GM21381 (cell line): ENCODE measurements around the gene RIC3.
A peak's percentile ranks its signal among the peaks of the same experiment; 100 is the strongest.

Experiments
- ATAC-seq: cut with Tn5 transposase; IDR thresholded peaks from one replicate; pipeline ENCODE4 v1.9.1; 2021; ENCODE audit warnings: mild to moderate bottlenecking, moderate library complexity; ENCODE audit not compliant: unreplicated experiment

RIC3 gene

DNA sequence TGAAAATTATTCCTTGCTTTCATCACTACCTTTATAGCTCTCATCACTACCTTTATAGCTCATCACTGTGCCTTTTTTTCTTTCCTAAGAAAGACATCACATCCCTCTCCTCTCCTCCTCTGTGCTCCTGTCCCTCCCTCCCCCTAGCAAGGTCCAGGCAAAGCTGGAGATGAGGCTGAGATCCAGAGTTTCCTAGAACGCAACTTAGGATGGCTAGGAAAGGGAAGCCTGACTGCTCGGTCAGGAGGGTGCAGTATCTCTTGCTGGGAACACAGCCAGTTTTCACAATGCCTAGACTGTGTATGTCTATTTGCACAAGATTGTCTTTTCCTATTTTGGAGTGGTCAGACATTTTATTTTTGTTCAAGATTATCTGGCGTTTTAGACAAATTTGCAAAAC, 63.2 kb downstream of the RIC3 start:
- ATAC-seq = no peak

DNA sequence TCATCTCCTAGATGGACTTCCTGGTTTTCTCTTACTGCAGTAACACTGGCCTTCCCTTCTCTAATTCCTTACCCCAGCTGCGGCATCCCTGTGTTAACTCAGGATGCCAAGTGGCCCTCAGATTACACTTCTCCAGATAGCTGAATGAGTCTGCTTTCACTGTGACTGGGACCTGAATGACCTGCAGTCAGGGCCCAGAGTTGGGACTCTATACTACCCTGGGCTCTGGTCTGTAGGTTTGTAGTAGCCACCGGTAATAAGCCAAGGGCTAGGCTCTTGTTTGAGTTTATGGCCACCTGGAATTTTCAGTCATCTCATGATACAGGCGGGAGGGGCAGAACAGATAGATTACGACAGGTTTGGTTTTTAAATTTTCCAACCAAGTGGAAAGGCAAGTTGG, 63.7 kb downstream of the RIC3 start:
- no peak for ATAC-seq

DNA sequence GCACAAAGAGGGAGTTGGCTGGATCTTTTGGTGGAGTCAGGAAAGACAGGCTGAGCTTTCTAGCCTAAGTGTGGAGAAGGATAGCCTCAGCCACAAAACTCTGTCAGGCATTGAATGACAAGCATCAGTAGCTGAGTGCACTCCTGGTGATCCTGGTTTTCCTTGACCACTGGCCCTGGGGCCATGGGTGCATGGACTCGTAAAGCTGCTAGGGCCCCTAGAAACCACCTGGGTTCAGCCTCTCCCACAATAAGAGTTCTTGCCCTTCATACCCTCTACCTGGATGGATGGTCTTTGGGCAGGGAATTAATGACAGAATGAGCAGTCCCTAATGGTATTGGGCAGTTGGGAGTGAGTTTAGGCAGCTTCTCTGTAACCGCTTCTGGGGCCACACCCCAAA, 64.9 kb downstream of the RIC3 start:
- no peak for ATAC-seq

DNA sequence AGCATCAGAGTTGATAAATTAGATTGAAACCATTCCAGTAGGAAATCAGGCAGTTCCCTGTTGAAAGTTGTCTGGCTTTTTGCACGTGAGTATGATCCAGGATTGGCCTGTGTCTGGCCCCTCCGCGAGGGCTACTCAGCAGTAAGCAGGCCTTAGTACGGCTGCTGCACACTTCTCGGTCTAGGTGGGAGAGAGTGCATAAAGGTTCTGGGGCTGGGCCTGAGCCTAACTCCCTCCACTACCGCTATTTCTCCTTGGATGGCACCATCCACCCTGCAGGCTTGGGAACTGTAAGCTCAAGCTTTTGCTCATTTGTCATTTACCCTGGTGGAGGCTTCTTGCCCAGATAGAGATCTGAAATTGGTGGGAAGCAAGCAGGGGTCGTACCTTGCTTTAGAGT, 65.9 kb downstream of the RIC3 start:
- ATAC-seq = no peak

DNA sequence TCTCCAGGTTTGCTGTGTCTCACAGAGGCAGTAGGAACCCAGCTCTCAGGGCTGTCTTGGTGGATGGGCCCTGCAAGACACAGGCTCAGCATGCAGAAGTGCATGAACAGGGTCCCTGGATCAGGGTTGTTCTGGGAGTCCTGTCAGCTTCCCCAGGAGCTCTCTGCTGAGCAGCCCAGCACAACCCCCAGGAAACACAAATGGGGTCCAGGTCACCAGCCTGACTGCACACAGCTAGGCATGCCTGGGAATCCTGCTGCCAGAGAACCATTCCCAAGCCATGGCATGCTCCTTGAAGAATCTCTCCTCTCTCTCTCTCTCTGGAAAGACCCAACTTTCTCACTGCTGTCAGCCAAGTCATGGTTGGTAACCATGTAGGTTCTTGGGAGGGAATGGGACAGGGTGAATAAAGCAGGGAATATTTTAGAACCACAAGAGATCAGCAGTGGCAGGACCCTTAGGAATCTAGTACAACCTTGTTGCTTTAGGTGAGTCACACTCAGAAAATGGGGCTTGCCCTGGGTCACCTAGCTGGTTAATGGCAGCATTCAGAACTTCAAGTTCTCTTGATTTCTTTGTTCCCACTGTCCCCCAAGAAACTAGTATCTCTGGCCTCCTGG, 66.4 kb downstream of the RIC3 start:
- ATAC-seq = no peak

DNA sequence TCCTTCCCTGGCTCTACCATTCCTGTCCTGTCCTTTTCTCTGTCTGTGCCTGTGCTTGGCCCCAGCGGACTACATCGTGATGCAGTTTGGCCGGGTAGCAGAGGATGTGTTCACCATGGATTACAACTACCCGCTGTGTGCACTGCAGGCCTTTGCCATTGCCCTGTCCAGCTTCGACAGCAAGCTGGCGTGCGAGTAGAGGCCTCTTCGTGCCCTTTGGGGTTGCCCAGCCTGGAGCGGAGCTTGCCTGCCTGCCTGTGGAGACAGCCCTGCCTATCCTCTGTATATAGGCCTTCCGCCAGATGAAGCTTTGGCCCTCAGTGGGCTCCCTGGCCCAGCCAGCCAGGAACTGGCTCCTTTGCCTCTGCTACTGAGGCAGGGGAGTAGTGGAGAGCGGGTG, 67.4 kb downstream of the RIC3 start:
- no peak for ATAC-seq

DNA sequence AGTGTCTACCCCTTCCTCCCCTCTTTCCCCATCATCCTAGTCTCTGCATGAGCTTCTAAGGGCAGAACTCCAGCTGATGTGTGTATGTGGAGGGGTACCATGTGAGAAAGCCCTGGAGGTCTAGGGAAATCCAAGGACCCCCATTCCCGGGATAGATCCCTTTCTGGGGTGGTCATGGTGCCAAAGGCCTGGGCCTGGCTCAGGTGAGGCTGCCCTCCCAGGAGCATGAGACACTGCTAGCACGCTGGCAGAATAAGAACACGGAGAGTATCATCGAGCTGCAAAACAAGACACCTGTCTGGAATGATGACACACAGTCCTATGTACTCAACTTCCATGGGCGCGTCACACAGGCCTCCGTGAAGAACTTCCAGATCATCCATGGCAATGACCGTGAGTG, 68.2 kb downstream of the RIC3 start:
- ATAC-seq = no peak

DNA sequence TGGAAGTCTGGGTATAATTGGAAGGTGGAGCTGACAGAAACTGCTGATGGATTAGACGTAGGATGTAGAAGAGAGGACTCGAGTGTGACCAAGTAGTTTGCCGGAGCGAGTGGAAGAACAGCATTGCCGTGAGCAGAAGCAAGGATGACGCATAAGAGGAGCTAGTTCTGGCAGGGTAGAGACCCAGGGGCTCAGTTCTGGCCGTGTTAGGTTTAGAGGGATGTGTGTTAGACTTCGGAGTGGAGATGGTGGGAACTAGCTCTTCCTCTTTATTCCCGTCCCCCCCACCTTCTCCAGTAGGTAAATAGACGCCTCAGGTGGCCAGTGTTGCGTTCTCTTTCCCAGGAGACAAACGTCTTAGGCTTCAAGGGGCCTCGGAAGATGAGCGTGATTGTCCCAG, 68.7 kb downstream of the RIC3 start:
- ATAC-seq = no peak

DNA sequence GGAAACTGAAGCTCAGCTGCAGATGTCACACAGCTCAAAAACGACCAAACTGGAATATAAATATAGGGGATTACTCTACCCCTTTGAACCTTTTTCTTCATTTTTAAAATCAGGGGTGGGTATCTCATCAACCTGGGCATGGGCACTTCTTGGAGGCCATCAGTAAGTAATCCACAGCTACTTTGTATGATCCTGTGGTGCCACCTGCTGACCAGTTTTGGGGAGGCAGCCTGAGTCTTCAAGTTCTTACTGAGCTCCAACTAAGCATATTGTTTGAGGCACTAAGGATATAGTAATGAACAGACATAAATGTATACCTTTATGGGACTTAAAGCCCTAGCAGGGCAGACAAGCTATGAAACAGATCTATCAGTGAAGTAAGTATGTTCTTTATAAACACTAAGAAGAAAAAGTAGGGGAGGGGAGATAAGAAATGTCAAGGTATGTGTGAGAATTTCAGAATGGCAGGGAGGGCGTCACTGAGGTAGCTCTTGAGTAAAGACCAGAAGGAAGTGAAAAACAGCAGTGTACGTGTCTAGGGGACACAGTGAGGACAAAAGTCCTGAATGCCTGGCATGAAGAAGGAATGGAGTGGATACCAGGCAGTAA, 69.4 kb downstream of the RIC3 start:
- ATAC-seq = peak; percentile 70

DNA sequence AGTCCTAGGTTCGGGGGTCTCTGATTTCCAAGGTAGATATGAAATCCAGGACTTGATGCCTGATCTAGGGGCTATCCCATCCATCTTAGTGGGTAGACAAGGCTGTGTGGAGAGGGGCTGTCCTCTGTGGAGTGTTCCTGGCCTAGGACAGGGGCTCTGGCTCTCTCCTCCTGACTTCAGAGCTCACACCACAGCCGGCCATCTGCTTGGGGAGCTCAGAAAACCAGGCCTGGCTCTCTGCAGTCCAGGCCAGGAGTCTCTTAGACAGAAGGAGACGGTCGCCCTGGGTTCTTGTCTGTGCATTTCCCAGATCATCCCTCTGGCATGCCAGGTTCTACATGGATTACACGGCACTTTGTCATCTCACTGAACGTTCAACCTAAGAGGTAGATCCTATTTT, 69.9 kb downstream of the RIC3 start:
- no peak for ATAC-seq

DNA sequence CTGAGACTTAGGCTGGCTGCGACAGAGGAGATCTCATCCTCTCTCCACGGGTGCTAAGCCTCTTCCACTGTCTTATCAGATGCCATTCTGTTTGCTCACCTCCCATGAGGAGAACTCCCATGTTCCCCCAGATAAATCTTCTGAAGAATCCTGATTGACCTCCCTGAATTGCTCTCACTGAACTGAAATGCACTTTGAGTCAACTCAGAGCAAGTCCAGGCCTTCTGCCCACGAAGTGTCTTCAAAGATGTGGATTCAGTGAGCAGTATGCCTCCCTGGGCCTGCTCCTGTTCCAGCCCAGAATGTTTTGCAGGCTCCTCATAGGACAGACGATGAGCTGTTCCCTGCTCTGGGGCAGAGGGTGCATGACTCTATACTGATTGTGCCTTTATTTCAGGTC, 70.5 kb downstream of the RIC3 start:
- ATAC-seq = no peak

DNA sequence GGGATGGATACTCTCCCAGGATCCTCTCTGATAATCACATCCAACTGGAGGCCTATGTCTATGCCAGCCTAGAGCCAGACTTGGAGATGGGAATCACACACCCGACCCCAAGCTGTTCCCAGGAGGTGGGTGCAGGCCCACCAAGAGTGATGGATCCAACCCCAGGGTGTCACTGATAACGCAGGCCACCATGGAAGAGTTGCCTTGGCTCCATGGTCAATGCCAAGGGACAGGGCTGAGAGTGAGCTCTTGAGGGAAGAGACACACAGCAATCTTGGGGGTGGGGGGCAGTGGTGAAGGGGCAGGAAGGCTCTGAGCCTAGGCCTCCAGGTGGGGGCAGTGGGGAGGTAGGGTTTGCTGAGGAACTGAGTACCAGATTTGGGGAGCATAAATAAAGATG, 70.9 kb downstream of the RIC3 start:
- ATAC-seq = no peak

DNA sequence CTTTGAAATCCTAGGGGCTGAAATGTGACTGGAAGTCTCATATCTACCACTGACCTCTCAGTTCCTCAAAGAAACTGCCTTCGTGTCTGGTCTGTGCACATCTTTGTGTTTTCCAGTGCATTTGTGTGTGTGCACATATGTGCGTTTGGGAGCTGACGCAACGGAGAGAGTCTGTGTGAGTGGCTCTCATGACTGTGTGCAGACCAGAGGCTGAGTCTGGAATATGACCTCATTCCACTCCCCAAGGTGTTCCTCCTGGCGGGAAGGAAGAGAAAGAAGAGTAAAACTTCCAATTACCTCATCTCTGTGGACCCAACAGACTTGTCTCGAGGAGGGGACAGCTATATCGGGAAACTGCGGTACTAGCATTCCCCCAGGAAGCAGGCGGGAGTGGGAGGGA, 71.4 kb downstream of the RIC3 start:
- no peak for ATAC-seq

DNA sequence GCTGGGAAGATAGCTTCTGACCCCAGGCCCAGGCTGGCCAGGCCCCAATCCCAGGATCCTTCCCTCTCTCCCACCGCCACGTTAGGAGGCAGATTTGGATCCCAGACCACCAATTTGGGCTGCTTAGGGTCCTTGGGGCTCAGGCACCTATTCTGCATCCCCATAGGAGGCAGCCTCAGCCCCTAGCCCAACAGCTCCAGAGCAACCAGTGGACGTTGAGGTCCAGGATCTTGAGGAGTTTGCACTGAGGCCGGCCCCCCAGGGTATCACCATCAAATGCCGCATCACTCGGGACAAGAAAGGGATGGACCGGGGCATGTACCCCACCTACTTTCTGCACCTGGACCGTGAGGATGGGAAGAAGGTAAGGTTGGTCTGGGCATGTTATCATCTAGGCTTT, 71.8 kb downstream of the RIC3 start:
- no peak for ATAC-seq

DNA sequence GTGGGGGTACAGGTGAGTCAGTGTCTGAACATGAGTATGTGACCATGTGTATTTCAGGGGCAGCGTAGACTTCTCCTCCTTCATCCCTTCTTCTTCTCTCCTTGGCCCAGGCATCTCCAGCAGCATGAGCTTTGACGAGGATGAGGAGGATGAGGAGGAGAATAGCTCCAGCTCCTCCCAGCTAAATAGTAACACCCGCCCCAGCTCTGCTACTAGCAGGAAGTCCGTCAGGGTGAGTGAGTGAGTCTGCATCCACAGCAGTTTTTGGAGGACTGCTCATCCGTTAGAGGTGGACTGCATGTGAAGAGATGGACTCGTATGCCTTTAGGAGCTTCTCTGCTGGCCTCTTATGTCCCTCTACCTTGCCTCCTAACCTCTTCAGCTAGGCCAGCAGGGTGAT, 72.2 kb downstream of the RIC3 start:
- no peak for ATAC-seq

DNA sequence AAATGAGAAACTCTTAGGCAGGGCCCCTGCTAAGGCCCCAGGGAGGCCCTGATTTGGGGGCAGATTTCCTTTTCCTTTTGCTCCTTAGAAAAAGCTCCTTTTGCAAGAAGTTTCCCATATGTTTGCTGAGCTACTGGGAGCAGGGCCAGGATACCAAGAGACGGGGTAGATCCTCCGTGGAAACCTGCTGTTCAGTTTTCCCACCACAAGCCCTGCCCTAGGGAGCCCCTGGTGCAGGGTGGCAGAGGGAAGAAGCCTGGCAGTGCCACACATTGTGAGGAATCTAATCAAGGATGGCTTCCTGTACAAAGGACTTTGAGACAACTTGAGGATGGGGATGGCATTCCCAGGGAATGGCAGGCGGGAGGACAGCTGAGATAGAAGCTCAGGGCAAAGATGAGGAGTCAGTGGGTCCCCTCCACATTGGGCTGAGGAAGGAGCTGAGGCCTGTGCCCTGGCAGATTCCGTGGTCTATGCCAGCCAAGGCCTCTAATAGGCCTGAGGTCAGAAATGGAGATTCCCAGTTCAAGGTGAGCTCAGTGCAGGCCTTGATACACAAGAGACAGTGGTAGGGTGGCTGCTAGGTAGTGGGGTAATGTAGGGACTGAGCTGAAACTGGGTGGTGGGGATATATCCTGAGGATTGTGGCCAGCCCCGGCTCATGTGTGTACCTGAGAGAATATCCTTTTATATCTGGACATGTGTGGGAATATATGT, 72.9 kb downstream of the RIC3 start:
- no peak for ATAC-seq

DNA sequence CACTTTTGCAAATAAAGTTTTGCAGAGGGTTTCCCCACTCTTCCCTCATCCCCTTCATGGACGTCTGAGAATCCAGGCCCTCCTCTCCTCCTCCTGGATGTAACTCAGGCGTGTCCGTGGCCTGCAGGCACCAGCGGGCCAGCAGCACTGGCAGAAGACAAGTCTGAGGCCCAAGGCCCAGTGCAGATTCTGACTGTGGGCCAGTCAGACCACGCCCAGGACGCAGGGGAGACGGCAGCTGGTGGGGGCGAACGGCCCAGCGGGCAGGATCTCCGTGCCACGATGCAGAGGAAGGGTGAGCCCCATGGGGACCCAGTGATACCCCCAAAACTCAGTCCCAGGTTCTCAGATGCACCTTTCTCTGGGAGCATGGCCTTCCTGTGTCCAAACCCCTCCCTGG, 73.5 kb downstream of the RIC3 start:
- no peak for ATAC-seq

DNA sequence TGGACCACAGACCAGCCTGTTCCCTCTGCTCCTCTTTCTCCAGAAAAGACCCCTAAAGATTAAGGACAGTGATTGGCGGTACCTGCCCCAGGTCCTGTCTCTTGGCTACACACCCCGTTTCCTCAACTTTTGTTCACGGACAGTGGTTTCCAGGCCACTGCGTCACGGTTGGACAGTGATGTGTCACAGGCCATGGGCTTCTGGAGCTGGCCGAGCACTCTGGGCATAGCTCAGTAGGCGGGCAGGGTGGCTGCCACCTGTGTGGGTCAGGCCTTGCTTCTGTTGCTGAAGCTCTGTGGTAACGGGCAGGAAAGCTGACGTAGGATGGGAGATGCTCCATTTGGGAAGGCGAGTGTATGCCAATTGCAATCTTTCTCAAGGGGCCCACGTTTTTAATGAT, 74.2 kb downstream of the RIC3 start:
- ATAC-seq = no peak

DNA sequence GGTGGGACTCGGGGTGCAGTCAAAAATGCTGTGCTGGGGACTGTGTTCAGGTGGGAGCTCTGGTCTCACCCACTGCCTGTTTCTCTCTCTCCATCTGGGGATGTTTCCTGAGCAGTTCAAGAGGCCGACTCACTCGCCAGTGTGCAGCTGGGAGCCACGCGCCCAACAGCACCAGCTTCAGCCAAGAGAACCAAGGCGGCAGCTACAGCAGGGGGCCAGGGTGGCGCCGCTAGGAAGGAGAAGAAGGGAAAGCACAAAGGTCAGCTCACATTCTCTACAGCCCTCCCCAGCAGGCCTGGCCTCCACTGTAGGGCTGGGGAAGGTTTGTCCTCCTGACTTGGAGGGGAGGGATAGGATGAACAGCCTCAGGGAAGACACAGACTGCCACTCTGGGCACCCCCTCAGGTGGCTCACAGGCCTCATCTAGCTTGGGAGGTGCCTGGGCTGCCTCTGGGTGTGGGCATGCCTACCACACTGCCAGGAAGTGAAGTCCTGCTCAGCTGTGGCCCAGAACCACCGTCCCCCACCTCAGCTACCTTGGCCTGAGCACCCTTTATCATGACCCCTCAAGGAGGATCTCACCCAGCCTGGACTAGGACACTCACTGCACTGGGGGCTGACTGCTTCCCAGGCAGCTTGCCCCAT, 74.8 kb downstream of the RIC3 start:
- ATAC-seq = no peak

DNA sequence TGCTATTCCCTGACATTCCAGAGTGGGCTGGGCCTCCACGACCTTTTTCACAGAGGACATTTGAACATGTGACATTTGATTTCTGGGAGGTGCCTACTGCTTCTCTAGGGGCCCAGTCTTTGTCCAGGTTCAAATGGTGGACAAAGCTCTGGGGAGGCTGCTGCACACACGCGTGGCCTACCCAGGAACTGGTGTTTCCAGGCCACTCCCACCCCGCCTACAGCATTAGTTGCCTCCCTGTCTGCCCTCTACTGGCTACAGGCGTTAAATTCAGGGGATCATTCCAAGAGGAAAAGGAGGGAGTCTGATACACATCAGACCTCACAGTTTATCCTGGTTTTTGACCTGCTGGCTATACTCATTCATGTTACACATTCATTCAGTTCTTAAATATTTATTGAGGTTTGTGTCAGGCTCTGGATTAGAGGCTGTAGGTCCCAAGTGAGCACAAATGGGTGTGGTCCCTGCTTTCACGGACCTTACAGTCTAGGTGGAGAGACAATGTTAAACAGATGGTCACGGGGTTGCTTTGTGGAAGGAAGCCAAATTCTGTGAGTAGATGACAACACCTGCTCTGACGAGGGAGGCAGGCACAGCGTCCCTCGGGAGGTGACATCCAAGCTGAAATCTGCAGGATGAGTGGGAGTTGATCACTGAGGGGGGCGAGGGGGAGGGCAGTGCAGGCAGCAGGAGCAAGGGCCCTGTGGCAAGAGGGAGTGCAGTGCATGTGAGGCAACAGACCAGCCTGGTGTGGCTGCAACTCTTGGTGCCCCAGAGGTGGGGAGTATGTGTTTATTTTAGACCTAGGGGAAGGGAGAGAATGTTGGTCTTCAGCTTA, 76.0 kb downstream of the RIC3 start:
- ATAC-seq = peak; percentile 73

DNA sequence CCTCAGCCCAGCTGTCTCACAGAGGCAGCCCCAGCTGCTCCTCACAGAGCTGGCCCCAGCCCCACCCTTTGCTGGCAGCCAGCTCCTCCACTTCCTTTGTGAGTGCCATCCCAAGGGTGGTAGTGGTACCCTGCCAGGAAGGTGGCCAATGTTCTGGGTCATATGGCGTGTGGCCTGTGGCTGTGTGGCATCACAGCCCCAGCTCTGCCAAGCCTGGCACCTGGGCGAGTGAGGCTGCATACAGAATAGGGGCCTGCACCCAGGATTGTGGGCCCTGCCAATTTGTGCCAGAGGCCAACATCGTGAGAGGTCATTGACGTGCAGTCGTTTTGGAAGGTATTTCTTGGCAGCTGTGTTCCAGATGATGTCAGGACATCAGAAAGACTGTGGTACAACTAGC, 77.1 kb downstream of the RIC3 start:
- no peak for ATAC-seq
